Esophagus muscularis mucosa (tissue), 4 donors: ENCODE measurements around the gene UBE2G2.

Experiments
- EP300 ChIP-seq: sonication (generic); formaldehyde crosslinking; IDR thresholded peaks from one replicate; pipeline ENCODE4 v1.6.1; 2017; ENCODE audit warnings: antibody characterized with exemption
- POLR2A ChIP-seq: fragments of 450-650 bp; IDR thresholded peaks from one replicate; pipeline ENCODE4 v1.6.1; 2017; ENCODE audit warnings: antibody characterized with exemption, moderate library complexity, mild to moderate bottlenecking, low read depth
- TF ChIP-seq, protein P1 (sequence below), 3 experiments: fragments of 200-600 bp in 2 of 3; fragments of 450-650 bp in 1 of 3; sonication (generic) in 2 of 3; IDR thresholded peaks; one replicate each; pipeline ENCODE4 v1.5.1; 2017 to 2019; ENCODE audit warnings: antibody characterized with exemption in 3 of 3, mild to moderate bottlenecking in 2 of 3, moderate library complexity in 1 of 3

DNA sequence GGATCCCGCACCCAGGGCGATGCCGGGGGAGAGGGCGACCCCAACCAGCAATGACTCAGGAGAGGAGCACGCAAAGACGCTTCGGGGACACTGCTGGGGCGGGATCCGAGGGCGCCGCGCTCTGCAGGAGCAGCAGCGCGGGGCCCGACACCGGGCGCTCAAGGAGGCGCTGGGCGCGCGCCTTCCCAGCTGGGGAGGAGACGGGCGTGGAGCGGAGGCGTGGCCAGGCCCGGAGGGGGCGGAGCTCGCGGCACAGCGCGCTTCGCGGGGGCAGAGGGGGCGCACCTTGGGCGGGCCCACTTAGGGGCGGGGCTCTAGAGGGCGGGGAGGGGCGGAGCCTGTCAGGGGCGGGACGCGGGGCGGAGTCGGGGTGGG is 15.9 kb upstream of the UBE2G2 start:
- TF ChIP-seq, protein P1, sequence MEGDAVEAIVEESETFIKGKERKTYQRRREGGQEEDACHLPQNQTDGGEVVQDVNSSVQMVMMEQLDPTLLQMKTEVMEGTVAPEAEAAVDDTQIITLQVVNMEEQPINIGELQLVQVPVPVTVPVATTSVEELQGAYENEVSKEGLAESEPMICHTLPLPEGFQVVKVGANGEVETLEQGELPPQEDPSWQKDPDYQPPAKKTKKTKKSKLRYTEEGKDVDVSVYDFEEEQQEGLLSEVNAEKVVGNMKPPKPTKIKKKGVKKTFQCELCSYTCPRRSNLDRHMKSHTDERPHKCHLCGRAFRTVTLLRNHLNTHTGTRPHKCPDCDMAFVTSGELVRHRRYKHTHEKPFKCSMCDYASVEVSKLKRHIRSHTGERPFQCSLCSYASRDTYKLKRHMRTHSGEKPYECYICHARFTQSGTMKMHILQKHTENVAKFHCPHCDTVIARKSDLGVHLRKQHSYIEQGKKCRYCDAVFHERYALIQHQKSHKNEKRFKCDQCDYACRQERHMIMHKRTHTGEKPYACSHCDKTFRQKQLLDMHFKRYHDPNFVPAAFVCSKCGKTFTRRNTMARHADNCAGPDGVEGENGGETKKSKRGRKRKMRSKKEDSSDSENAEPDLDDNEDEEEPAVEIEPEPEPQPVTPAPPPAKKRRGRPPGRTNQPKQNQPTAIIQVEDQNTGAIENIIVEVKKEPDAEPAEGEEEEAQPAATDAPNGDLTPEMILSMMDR (IDR thresholded peaks at IDR 0.05) = no peak
- no peak for TF ChIP-seq POLR2A
- TF ChIP-seq EP300 = no peak
